GM19372 (cell line): Measurements from ENCODE around the gene TUFM.
"Not testable (repeated sequence)": the region's sequence is repeated elsewhere in the genome, so short reads cannot be mapped to it uniquely, and the experiment has no call there.

Experiments
- ATAC-seq: cut with Tn5 transposase; IDR thresholded peaks from one replicate; pipeline ENCODE4 v1.9.1; 2021; ENCODE audit warnings: mild to moderate bottlenecking, low read depth, moderate library complexity; ENCODE audit not compliant: unreplicated experiment

Gene TUFM

GRCh38 chr16:28842696-28843095, 3.5 kb downstream of the TUFM start:
- ATAC-seq, result no peak

GRCh38 chr16:28839899-28840298, 6.2 kb downstream of the TUFM start:
- ATAC-seq, result no peak

GRCh38 chr16:28839004-28839639, 7.0 kb downstream of the TUFM start:
- ATAC-seq, result no peak

GRCh38 chr16:28838558-28838918, 7.6 kb downstream of the TUFM start:
- no peak for ATAC-seq

- ATAC-seq, result no peak
Observed at GRCh38 chr16:28837672-28838557, 8.2 kb downstream of the TUFM start.

- no peak for ATAC-seq
Observed at GRCh38 chr16:28836761-28837064, 9.4 kb downstream of the TUFM start.

GRCh38 chr16:28835864-28836760, 10.0 kb downstream of the TUFM start:
- no peak for ATAC-seq

- ATAC-seq, result no peak
Observed at GRCh38 chr16:28834873-28835863, 11.0 kb downstream of the TUFM start.

GRCh38 chr16:28834349-28834748, 11.8 kb downstream of the TUFM start:
- no peak for ATAC-seq

GRCh38 chr16:28830531-28830930, 15.6 kb downstream of the TUFM start:
- no peak for ATAC-seq

- no peak for ATAC-seq
Observed at GRCh38 chr16:28829747-28830146, 16.4 kb downstream of the TUFM start.

- ATAC-seq, result no peak
Observed at GRCh38 chr16:28826141-28826540, 20.0 kb downstream of the TUFM start.

GRCh38 chr16:28824717-28824973, 21.5 kb downstream of the TUFM start:
- ATAC-seq, result no peak

- peak; percentile 56 for ATAC-seq
Observed at GRCh38 chr16:28823873-28824716, 22.1 kb downstream of the TUFM start.

GRCh38 chr16:28823291-28823872, 22.8 kb downstream of the TUFM start:
- peak; percentile 1 for ATAC-seq

- ATAC-seq, result peak; percentile 44
Observed at GRCh38 chr16:28822520-28823290, 23.4 kb downstream of the TUFM start, which contains the start of gene ATXN2L. ATXN2L (plus strand) TSS chr16:28822999; CDS start chr16:28823260, 261 bp downstream.

GRCh38 chr16:28821874-28822519, 24.2 kb downstream of the TUFM start:
- no peak for ATAC-seq

GRCh38 chr16:28820546-28820945, 25.6 kb downstream of the TUFM start:
- ATAC-seq, result not testable (repeated sequence)
